Muscle layer of duodenum (tissue), 2 donors: ENCODE results near the gene DFFB.
"Not testable (repeated sequence)": the region's sequence is repeated elsewhere in the genome, so short reads cannot be mapped to it uniquely, and the experiment has no call there.

Source experiments
- H3K27ac ChIP-seq: one replicate; pipeline ENCODE4 v1.7.0; 2013; ENCODE audit warnings: mild to moderate bottlenecking, low read length
- H3K27me3 ChIP-seq: one replicate; pipeline ENCODE4 v1.7.0; 2013; ENCODE audit warnings: low read depth, mild to moderate bottlenecking, control low read depth, low read length
- H3K36me3 ChIP-seq, 2 donors: one replicate each; pipeline ENCODE4 v1.7.0; 2013; ENCODE audit warnings: low read length in 2 of 2, control low read depth in 1 of 2, mild to moderate bottlenecking in 1 of 2; ENCODE audit not compliant: insufficient read depth in 2 of 2, control insufficient read depth in 1 of 2
- H3K4me1 ChIP-seq, 2 donors: one replicate each; pipeline ENCODE4 v1.7.0; 2013; ENCODE audit warnings: low read length in 2 of 2, mild to moderate bottlenecking in 2 of 2, control low read depth in 1 of 2, moderate library complexity in 1 of 2; ENCODE audit not compliant: insufficient read depth in 2 of 2, control insufficient read depth in 1 of 2
- H3K4me3 ChIP-seq, 2 donors: one replicate each; pipeline ENCODE4 v1.7.0; 2013; ENCODE audit warnings: low read length in 2 of 2, low read depth in 1 of 2, mild to moderate bottlenecking in 1 of 2
- H3K9me3 ChIP-seq, 2 donors: one replicate each; pipeline ENCODE4 v1.7.0; 2013; ENCODE audit warnings: low read length in 2 of 2, control low read depth in 1 of 2, mild to moderate bottlenecking in 1 of 2; ENCODE audit not compliant: control insufficient read depth in 1 of 2
- donor health status: healthy.

DFFB gene

GRCh38 chr1:3911981-3912808 is 54.9 kb downstream of the DFFB start:
- H3K36me3 ChIP-seq = no peaks in the 10 kb centered on the region
- no peaks in the 10 kb centered on the region for H3K9me3 ChIP-seq
- peaks cover 0 to 5% of the 10 kb centered on the region in 2 donors for H3K4me1 ChIP-seq
- no peak overlapping the region for H3K27ac ChIP-seq
- H3K4me3 ChIP-seq = no peak overlapping the region
- H3K27me3 ChIP-seq = no peaks in the 10 kb centered on the region

DNA sequence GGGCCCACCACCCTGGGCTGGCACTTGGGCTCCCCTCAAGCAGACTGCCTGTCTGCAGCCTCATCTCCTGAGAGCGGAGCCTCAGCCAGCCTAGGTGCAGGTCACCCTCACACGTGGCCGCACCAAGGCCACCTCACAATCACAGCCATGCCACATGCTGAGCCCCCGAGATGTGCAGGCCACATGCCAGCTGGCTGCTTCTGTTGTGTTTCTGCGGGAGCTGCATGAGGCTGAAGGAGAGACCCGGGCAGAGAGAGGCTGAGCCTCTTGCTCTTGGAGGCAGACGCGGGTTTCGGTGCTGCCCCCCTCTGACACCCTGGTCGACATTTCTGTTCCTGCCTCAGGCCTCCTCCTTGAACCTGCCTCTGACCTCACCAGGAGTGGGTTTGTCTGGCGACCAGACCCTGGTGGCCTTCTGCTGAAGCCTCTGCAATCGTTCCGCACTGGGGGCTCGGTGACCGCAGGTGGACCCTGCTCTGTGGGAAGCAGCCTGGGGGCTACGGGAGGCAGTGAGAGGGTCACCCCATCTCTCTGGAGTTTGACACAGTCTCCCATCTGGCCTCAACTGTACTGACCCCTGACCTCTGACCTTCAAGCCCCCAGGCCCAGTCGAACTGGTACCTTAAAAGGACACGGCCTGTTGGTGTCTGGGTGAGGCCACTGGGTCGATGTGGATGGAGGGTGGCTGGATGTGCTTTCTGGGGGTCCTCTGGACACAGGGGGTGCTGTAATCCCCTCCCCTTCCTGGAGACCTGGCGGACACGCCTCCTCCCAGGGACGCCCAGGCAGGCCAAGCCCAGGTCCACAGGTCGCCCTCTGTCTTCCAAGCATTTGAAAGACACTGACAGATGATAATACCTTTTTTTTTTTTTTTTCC is 55.8 kb downstream of the DFFB start:
- Histone ChIP-seq H3K4me1 (peaks cover 0 to 5% of the 10 kb centered on the region in 2 donors), H3K4me3 (no peak overlapping the region), H3K27me3 (no peaks in the 10 kb centered on the region), H3K27ac (no peak overlapping the region), H3K9me3 (no peaks in the 10 kb centered on the region), H3K36me3 (no peaks in the 10 kb centered on the region)

DNA sequence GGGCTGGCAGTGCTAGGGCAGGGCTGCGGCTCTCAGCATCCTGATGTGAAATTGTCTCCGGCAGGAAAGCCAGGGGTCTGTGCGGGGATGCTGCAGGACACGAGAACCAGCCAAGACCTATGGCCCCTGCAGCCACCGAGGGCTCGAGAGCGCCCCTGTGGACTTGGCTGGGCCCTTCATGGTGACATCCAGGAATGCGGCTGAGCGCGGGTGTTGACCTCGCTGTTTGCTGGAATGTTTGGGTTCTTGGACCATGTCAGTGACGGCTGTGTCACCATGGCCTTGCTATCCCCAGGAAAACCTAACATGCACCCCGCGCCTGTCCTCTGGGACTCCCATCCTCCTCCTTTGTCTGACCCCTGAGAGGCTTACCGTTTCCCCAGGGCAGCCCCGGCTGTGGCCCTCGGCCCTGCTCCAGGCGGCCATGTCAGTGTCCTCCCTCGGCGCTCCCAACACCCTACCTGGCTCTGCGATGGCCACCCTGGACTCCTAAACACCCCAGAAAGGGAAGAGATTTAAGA is 57.1 kb downstream of the DFFB start:
- no peaks in the 10 kb centered on the region for H3K9me3 ChIP-seq
- no peak overlapping the region for H3K27ac ChIP-seq
- H3K4me1 ChIP-seq = peaks cover 0 to 5% of the 10 kb centered on the region in 2 donors
- H3K36me3 ChIP-seq = no peaks in the 10 kb centered on the region
- H3K4me3 ChIP-seq = no peak overlapping the region
- H3K27me3 ChIP-seq = no peaks in the 10 kb centered on the region

DNA sequence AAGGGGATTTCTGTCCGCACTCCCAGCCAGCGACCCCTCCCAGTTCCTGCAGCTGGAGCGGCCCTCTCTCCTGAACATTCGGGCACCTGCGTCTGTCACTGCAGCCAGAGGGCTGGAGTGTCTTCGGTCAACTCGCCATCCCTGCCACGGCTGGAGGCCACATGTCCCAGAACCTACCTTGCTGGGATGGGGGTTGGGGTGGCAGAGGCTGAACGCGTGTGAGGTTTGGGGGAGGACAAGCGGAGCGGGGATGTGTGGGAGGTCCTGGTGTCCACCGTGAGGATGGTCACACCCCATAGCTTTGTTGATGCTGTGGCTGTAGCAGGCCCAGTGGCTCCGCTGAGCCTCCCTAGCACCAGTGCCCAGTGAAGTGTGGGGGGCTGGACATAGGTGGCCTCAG is 57.6 kb downstream of the DFFB start:
- Histone ChIP-seq H3K4me1 (peaks cover 0 to 5% of the 10 kb centered on the region in 2 donors), H3K9me3 (no peaks in the 10 kb centered on the region), H3K4me3 (no peak overlapping the region), H3K27ac (no peak overlapping the region), H3K36me3 (no peaks in the 10 kb centered on the region), H3K27me3 (no peaks in the 10 kb centered on the region)

DNA sequence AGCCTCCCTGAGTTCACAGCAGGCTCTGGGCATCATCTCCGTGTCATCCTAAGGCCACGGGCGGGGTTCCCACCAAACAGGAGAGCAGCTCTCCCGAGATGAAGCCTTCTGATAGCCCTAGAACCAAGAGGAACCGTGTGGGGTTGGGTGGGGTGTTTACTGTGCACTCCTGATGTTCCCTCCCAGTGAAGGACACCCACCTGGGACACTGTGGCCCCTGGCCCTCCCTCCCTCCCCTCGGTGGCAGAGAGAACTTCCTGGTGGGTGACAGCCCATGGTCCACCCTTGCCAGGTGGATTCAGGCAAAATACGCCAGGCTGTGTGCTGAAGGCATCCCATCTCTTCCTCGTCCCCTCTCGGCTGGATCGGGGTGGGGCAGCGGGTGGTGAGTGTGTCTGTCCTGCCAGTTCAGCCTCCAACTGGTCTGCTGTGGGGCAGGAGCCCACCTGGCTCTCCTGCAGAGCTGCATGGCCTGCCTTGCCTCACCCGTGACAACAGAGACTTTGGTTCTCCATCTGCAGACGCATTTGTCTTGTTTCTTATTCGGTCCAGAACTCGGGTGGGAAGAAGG is 58.4 kb downstream of the DFFB start:
- Histone ChIP-seq H3K27ac (no peak overlapping the region), H3K9me3 (no peaks in the 10 kb centered on the region), H3K4me1 (peaks cover 0 to 5% of the 10 kb centered on the region in 2 donors), H3K36me3 (no peaks in the 10 kb centered on the region), H3K4me3 (no peak overlapping the region), H3K27me3 (no peaks in the 10 kb centered on the region)

- no peaks in the 10 kb centered on the region for H3K9me3 ChIP-seq
- H3K27ac ChIP-seq = no peak overlapping the region
- no peaks in the 10 kb centered on the region for H3K4me1 ChIP-seq
- no peaks in the 10 kb centered on the region for H3K36me3 ChIP-seq
- no peak overlapping the region for H3K4me3 ChIP-seq
- peaks cover 4% of the 10 kb centered on the region for H3K27me3 ChIP-seq
Observed at GRCh38 chr1:3917761-3918160, 60.5 kb downstream of the DFFB start.

GRCh38 chr1:3918359-3918758 is 61.1 kb downstream of the DFFB start:
- not testable (repeated sequence) for H3K4me3 ChIP-seq, H3K4me1 ChIP-seq, H3K9me3 ChIP-seq, H3K27me3 ChIP-seq, H3K27ac ChIP-seq, H3K36me3 ChIP-seq

- Histone ChIP-seq H3K27ac (no peak overlapping the region), H3K9me3 (no peaks in the 10 kb centered on the region), H3K27me3 (peaks cover 4% of the 10 kb centered on the region), H3K36me3 (no peaks in the 10 kb centered on the region), H3K4me3 (no peak overlapping the region), H3K4me1 (no peaks in the 10 kb centered on the region)
Observed at GRCh38 chr1:3918966-3919611, 61.8 kb downstream of the DFFB start.

DNA sequence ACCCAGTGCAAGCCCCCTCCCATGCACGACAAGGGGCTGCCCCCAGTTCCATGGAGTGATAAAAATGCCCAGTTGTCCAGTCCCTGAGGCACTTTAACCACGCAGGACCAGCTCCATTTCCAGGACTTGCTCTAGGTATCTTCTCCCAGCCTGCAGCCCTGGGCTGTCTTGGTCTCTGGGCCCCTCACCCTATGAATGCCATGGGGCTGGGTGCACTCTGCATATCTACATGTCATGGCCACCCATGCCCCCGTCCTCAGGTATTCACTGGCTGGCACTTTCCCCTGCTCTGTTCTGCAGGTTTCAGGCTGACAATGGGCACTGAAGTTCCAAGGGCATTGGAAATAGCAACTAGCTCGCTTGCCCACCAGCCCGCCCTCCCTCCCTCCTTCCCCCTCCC is 62.4 kb downstream of the DFFB start:
- Histone ChIP-seq H3K36me3 (no peaks in the 10 kb centered on the region), H3K27me3 (peaks cover 4% of the 10 kb centered on the region), H3K27ac (no peak overlapping the region), H3K4me1 (no peaks in the 10 kb centered on the region), H3K4me3 (no peak overlapping the region), H3K9me3 (no peaks in the 10 kb centered on the region)

- Histone ChIP-seq H3K4me1 (no peaks in the 10 kb centered on the region), H3K4me3 (no peak overlapping the region), H3K9me3 (no peaks in the 10 kb centered on the region), H3K27me3 (peaks cover 4% of the 10 kb centered on the region), H3K27ac (no peak overlapping the region), H3K36me3 (no peaks in the 10 kb centered on the region)
Observed at GRCh38 chr1:3921765-3922164, 64.5 kb downstream of the DFFB start.
